LNCaP clone FGC (cell line): ENCODE results near the gene PEDS1.
"Not testable (repeated sequence)": the region's sequence is repeated elsewhere in the genome, so short reads cannot be mapped to it uniquely, and the experiment has no call there.

Experiments
- DNase-seq: peaks from one replicate; pipeline ENCODE4 v3.0.0-alpha.2; 2011; ENCODE audit warnings: low read depth
- H3K4me3 ChIP-seq: 2 replicates; pipeline ENCODE4 v1.5.1; 2011; ENCODE audit warnings: mild to moderate bottlenecking, low read depth, low read length, control low read depth
- CTCF ChIP-seq: IDR thresholded peaks from 2 replicates; pipeline ENCODE4 v1.5.1; 2012; ENCODE audit warnings: mild to moderate bottlenecking; ENCODE audit not compliant: control insufficient read depth, insufficient read depth; ENCODE audit errors: extremely low read depth

PEDS1 gene

GRCh38 chr20:50138120-50138478, 15.4 kb downstream of the PEDS1 start:
- DNase-seq, result no peak
- TF ChIP-seq CTCF, result no peak
- no peak overlapping the region for H3K4me3 ChIP-seq

- peak; percentile 82 for DNase-seq
- H3K4me3 ChIP-seq, result not testable (repeated sequence)
Measured at GRCh38 chr20:50137702-50138101, 15.8 kb downstream of the PEDS1 start.

GRCh38 chr20:50136822-50137599, 16.5 kb downstream of the PEDS1 start:
- no peak overlapping the region for H3K4me3 ChIP-seq
- DNase-seq, result no peak
- no peak for TF ChIP-seq CTCF

GRCh38 chr20:50135157-50135556, 18.4 kb downstream of the PEDS1 start:
- not testable (repeated sequence) for H3K4me3 ChIP-seq, DNase-seq

- no peak for DNase-seq
- TF ChIP-seq CTCF, result no peak
- H3K4me3 ChIP-seq, result no peak overlapping the region
Measured at GRCh38 chr20:50133474-50134217, 19.9 kb downstream of the PEDS1 start.

- no peak for TF ChIP-seq CTCF
- H3K4me3 ChIP-seq, result no peak overlapping the region
- DNase-seq, result no peak
Measured at GRCh38 chr20:50133041-50133440, 20.5 kb downstream of the PEDS1 start.

- peak; percentile 45 for DNase-seq
- TF ChIP-seq CTCF, result no peak
- H3K4me3 ChIP-seq, result no peak overlapping the region
Measured at GRCh38 chr20:50130995-50131394, 22.5 kb downstream of the PEDS1 start.

- DNase-seq, result no peak
- no peak overlapping the region for H3K4me3 ChIP-seq
- TF ChIP-seq CTCF, result no peak
Measured at GRCh38 chr20:50130356-50130723, 23.2 kb downstream of the PEDS1 start.
